OCI-LY3 (cell line): Measurements from ENCODE around the gene LMTK2.

Experiments used
- EZH2phosphoT487 ChIP-seq: fragments of 200-600 bp; shearing (Covaris generic); IDR thresholded peaks from 2 replicates; pipeline ENCODE4 v1.6.1; 2018; ENCODE audit warnings: antibody characterized with exemption, mixed run types, low read depth
- TF ChIP-seq, protein P1 (sequence below): fragments of 200-600, 300-600 bp; sonication (generic); IDR thresholded peaks from 2 replicates; pipeline ENCODE4 v1.5.1; 2014; ENCODE audit warnings: antibody characterized with exemption, low read length, low read depth

DNA sequence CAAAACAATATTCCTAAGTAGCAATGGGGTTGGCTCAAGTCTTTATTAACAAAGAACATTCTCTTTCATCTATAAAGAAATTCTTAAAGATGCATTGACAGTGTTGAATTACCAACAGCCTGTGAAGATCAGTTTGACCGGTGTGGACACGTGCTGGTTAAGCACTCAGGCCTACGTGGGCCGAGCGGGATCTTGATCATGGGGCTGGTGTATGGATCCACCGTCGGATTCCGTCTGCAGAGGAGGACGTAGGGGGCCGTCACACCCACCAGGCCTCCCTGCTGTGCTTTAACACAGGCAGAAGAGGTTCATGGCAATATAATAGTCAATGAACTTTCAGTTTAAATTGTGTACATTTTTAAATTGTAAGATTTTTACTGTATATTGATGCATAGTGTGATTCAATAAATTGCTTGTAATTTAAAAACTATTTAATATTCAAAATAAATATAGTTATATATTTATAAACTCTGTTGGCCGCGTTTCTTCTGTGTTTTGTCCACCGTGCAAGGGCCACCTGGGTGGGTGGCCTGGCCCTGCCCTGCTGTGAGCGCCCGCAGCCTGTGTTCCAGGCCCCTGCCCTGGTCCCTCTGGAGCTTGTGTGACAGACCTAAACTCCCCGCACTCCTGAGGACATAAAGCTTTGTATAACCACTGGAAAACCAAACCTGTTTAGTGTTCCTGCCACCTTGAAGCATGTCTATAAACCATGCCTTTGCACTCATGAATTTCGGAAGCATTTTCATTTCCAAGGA lies 102.7 kb downstream of the LMTK2 start:
- TF ChIP-seq, protein P1, sequence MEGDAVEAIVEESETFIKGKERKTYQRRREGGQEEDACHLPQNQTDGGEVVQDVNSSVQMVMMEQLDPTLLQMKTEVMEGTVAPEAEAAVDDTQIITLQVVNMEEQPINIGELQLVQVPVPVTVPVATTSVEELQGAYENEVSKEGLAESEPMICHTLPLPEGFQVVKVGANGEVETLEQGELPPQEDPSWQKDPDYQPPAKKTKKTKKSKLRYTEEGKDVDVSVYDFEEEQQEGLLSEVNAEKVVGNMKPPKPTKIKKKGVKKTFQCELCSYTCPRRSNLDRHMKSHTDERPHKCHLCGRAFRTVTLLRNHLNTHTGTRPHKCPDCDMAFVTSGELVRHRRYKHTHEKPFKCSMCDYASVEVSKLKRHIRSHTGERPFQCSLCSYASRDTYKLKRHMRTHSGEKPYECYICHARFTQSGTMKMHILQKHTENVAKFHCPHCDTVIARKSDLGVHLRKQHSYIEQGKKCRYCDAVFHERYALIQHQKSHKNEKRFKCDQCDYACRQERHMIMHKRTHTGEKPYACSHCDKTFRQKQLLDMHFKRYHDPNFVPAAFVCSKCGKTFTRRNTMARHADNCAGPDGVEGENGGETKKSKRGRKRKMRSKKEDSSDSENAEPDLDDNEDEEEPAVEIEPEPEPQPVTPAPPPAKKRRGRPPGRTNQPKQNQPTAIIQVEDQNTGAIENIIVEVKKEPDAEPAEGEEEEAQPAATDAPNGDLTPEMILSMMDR = no peak
- no peak for TF ChIP-seq EZH2phosphoT487
